ENCODE results near the gene AVP. TPM values are rescaled to one million over a fixed set of nuclear protein-coding genes. Genes with fewer than 3 reads are reported as not detected.

The AVP gene
- polyA plus RNA-seq, 1 donor from 2014 or later, result not detected

- H3K9me3 ChIP-seq (ENCODE audit: low read length), result no peaks in the 10 kb centered on the region
- H3K27me3 ChIP-seq (ENCODE audit: insufficient read depth, low read depth, low read length), result no peaks in the 10 kb centered on the region
- H3K9me2 ChIP-seq (ENCODE audit: insufficient read depth, low read length), result no peaks in the 10 kb centered on the region
- no peak overlapping the region for H3K9ac ChIP-seq (ENCODE audit: low read length)
- H3F3A ChIP-seq (ENCODE audit: insufficient read depth, low read length, poor library complexity, severe bottlenecking), result no peaks in the 10 kb centered on the region
- no peak overlapping the region for H3K4me2 ChIP-seq (ENCODE audit: low read length)
- no peaks in the 10 kb centered on the region for H3K36me3 ChIP-seq (ENCODE audit: insufficient read depth, low read length)
- H3K27ac ChIP-seq (ENCODE audit: low read length), result no peak overlapping the region
- no peak overlapping the region for H2AFZ ChIP-seq (ENCODE audit: low read depth, low read length)
- TF ChIP-seq MXI1 (conservative IDR thresholded peaks at IDR 0.05; ENCODE audit: poor library complexity, severe bottlenecking), result no peak
- no peak for TF ChIP-seq REST (IDR thresholded peaks at IDR 0.05; ENCODE audit: borderline replicate concordance)
- TF ChIP-seq TAF1 (IDR thresholded peaks at IDR 0.05; ENCODE audit: low read depth), result no peak
- TF ChIP-seq POLR2AphosphoS5 (IDR thresholded peaks at IDR 0.05), result no peak
- TF ChIP-seq RAD21 (conservative IDR thresholded peaks at IDR 0.05), result no peak
- no peak for TF ChIP-seq EZH2 (IDR thresholded peaks at IDR 0.05; ENCODE audit: borderline replicate concordance, insufficient read depth, low read length, poor library complexity, severe bottlenecking)
- TF ChIP-seq CTCF (IDR thresholded peaks at IDR 0.05; ENCODE audit: poor library complexity, severe bottlenecking), result no peak
- no peak for TF ChIP-seq SMC3 (conservative IDR thresholded peaks at IDR 0.05; ENCODE audit: poor library complexity)
- TF ChIP-seq EP300 (conservative IDR thresholded peaks at IDR 0.05; ENCODE audit: poor library complexity, severe bottlenecking), result no peak
- H3K4me3 ChIP-seq (ENCODE audit: low read length), result no peak overlapping the region
- no peaks in the 10 kb centered on the region for H4K20me1 ChIP-seq (ENCODE audit: insufficient read depth)
- H3K79me2 ChIP-seq (replicated peaks; ENCODE audit: insufficient read depth, low read length), result peaks cover 3% of the 10 kb centered on the region
Measured at GRCh38 chr20:3129094-3129493, 44.6 kb upstream of the AVP start.

- TF ChIP-seq CTCF (IDR thresholded peaks at IDR 0.05; ENCODE audit: poor library complexity, severe bottlenecking) (no peak), TAF1 (IDR thresholded peaks at IDR 0.05; ENCODE audit: low read depth) (no peak), POLR2AphosphoS5 (IDR thresholded peaks at IDR 0.05) (no peak), REST (IDR thresholded peaks at IDR 0.05; ENCODE audit: borderline replicate concordance) (no peak), EZH2 (IDR thresholded peaks at IDR 0.05; ENCODE audit: borderline replicate concordance, insufficient read depth, low read length, poor library complexity, severe bottlenecking) (no peak), SMC3 (conservative IDR thresholded peaks at IDR 0.05; ENCODE audit: poor library complexity) (no peak), EP300 (conservative IDR thresholded peaks at IDR 0.05; ENCODE audit: poor library complexity, severe bottlenecking) (no peak), RAD21 (conservative IDR thresholded peaks at IDR 0.05) (no peak), MXI1 (conservative IDR thresholded peaks at IDR 0.05; ENCODE audit: poor library complexity, severe bottlenecking) (no peak)
- Histone ChIP-seq H2AFZ (ENCODE audit: low read depth, low read length) (no peak overlapping the region), H3K9me2 (ENCODE audit: insufficient read depth, low read length) (no peaks in the 10 kb centered on the region), H3K36me3 (ENCODE audit: insufficient read depth, low read length) (no peaks in the 10 kb centered on the region), H3K27ac (ENCODE audit: low read length) (no peak overlapping the region), H4K20me1 (ENCODE audit: insufficient read depth) (no peaks in the 10 kb centered on the region), H3K4me3 (ENCODE audit: low read length) (no peak overlapping the region), H3K9me3 (ENCODE audit: low read length) (peaks cover 4% of the 10 kb centered on the region), H3K27me3 (ENCODE audit: insufficient read depth, low read depth, low read length) (no peaks in the 10 kb centered on the region), H3F3A (ENCODE audit: insufficient read depth, low read length, poor library complexity, severe bottlenecking) (no peaks in the 10 kb centered on the region), H3K79me2 (replicated peaks; ENCODE audit: insufficient read depth, low read length) (peaks cover 3% of the 10 kb centered on the region), H3K9ac (ENCODE audit: low read length) (no peak overlapping the region), H3K4me2 (ENCODE audit: low read length) (no peak overlapping the region)
Measured at GRCh38 chr20:3128275-3128984, 43.9 kb upstream of the AVP start.
